ENCODE results near the gene PACSIN2.
"Not testable (repeated sequence)": the region's sequence is repeated elsewhere in the genome, so short reads cannot be mapped to it uniquely, and the experiment has no call there.

The PACSIN2 gene

DNA sequence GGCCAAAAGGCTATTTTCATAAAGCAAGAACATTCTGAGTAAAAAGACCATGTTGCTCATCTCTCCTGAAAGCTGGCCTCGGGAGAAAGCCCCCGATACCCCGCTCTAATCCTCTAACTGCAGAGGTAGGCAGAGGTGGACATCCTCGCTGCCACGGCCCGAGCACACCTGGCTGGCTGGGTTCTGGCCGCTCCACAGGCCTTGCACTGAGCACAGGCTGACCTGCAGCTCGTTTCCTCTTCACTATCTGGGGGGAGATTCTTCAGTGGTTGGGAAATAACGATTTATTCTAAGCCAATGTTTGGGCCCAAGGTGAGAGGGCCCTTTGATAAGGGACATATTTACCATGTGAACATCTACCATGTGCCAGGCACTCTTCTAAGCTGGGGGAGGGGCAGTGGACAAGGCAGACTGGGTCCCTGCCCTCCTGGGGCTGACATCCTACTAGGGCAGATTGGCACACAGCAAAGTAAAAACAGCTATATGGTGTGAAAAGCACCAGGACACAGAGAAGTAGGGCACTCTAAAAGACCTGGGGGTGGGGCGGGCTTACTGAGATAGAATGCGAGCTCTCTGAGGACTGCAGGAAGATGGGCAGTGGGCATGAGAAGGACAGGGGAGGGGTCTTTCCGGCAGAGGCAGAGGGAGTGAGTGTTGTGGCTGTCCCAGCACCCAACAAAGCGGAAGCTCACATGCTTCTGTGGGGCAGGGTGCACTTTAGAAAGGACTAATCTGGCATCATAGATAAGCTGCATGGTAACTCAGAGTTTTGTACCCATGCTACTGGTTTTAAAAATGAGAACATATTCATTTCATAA is 92.4 kb downstream of the PACSIN2 start:
- no peak for FAIRE-seq

- FAIRE-seq = no peak
These were observed 94.7 kb downstream of the PACSIN2 start for GRCh38 chr22:42920101-42920820.

DNA sequence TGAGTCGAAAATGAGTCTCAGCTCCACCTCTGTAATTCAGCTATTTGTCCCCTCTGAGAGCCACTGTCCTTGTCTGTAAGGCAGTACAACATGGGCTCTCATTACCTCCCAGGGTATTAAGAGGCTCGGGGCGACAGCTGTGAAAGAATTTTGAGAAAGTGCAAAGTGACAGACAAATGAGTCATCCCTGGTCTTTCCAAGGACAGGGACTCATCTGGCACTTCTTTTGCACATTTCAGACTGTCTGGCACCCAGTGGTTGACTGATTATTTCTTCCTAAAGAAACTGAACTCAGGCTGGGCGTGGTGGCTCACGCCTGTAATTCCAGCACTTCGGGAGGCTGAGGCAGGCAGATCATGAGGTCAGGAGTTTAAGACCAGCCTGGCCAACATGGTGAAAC is 95.8 kb downstream of the PACSIN2 start:
- FAIRE-seq = no peak

- no peak for FAIRE-seq
These were observed 96.4 kb downstream of the PACSIN2 start for GRCh38 chr22:42918500-42918899.

DNA sequence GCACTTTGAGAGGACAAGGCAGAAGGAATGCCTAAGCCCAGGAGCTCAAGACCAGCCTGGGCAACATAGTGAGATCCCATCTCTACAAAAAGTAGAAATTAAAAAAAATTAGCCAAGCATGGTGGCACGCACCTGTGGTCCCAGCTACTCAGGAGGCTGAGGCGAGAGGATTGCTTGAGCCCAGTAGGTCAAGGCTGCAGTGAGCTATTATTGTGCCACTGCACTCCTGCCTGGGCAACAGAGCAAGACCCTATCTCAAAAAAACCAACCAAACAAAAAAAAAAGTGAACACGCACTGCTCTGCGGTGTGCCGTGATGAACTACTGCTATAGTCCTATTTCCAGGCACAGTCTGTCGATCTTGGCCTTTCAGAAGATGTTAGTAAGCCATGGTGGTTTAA is 97.6 kb downstream of the PACSIN2 start:
- FAIRE-seq = not testable (repeated sequence)

- FAIRE-seq = no peak
These were observed 98.8 kb downstream of the PACSIN2 start for GRCh38 chr22:42915980-42916765.

- FAIRE-seq = no peak
These were observed 100.4 kb downstream of the PACSIN2 start for GRCh38 chr22:42914511-42915076.

DNA sequence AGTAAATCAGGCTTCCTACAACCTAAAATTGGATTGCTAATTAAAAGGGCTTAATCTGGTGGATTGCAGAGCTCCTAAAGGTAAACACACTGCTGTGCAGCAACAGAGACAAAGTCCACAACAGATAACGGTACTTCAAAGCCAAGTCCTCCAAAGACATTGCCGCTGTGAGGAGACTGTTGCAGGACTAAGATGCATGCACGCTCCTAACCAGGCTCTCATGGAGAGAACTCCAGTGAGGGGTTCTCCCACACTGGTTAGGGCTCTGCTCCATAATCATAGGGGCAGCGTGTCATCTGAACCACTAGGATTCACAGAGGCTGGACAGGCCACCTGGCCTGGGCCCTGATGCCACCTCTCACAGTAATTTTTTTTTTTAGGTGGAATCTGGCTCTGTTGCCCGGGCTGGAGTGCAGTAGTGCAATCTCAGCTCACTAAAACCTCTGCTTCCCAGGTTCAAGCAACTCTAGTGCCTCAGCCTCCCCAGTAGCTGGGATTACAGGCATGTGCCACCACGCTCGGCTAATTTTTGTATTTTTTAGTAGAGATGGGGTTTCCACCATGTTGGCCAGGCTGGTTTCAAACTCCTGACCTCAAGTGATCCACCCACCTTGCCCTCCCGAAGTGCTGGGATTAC is 101.0 kb downstream of the PACSIN2 start:
- no peak for FAIRE-seq

DNA sequence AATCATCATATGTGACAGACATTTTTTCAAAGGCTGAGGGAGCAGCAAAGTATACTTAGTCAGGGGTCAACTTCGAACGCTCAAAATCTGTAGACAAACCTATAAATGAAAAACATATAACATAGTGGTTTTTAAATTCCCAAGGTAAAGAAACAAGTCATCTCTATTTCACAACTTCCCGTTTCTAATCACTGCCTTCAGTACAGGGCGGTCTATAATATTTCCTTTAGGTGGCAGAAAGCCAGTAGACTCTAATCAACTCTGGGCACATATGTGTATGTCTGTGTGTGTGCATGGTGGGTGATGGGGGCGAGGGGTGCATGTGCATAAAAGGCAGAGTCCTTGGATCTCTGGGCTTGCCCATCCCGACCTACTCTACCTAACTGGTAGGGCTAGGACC is 102.9 kb downstream of the PACSIN2 start:
- no peak for FAIRE-seq

GRCh38 chr22:42910221-42910942 is 104.6 kb downstream of the PACSIN2 start:
- FAIRE-seq = no peak

- FAIRE-seq = no peak
These were observed 105.4 kb downstream of the PACSIN2 start for GRCh38 chr22:42909363-42910058.

DNA sequence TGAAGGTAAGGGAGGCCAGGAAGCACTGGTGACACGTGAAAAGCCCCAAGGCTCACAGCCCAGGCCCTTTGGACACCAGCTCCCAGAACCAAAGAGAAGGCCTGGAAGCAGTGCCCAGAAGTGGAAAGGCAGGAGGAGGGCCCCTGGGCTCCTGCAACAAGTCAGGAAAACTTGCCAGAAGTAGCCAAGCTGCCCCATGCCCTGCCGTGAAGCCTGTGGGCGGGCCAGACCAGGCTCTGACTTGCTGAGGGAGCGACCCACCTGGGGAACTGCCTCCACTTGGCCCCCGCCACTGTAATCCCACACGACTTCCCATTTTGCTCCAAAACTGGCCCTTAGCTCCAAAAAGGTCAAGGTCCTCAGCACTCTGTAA is 106.6 kb downstream of the PACSIN2 start:
- no peak for FAIRE-seq

- FAIRE-seq = no peak
These were observed 107.3 kb downstream of the PACSIN2 start for GRCh38 chr22:42907404-42908373.

GRCh38 chr22:42906605-42907348 is 108.2 kb downstream of the PACSIN2 start:
- no peak for FAIRE-seq

- FAIRE-seq = no peak
These were observed 109.2 kb downstream of the PACSIN2 start for GRCh38 chr22:42905702-42906183.

GRCh38 chr22:42905217-42905616 is 109.7 kb downstream of the PACSIN2 start:
- FAIRE-seq = no peak

DNA sequence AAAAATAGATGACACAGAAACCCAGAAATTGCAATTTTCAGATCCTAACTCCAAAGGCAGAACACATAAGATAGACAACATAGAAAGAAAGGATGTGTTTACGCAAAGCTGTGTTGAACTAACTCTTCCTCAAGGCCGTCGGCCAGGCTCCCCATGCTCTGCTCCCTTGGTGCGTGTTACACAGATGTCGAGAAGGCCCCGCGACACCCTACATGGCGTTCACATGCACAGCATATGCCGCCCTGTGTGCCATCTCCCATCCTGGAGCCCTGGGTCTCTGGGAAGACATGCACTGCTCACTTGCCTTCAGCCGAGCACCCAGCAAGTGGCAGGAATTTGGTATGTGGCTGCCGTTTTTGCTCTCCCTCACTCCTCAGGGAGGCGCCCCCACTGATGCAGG is 110.9 kb downstream of the PACSIN2 start:
- FAIRE-seq = no peak

- FAIRE-seq = no peak
These were observed 112.0 kb downstream of the PACSIN2 start for GRCh38 chr22:42902875-42903510.
